PC-9 (cell line): ENCODE data around the gene SRGN. TPM values are rescaled to one million over a fixed set of nuclear protein-coding genes. Genes with fewer than 3 reads are reported as not detected.
A peak's percentile ranks its signal among the peaks of the same experiment; 100 is the strongest.

Source experiments
- BruUV-seq: library from RNA; stranded (reverse); fragments of 400-500 nt; replicated peaks from 2 replicates; lab custom pipeline; 2021; lab: Mats Ljungman, UMichigan
- CTCF ChIA-PET: fragments of 300-600 bp; sonication (Branson Sonifier 250); formaldehyde crosslinking; loops from one replicate; lab custom pipeline; 2022; ENCODE audit warnings: antibody characterized with exemption; lab: Charles Lee
- POLR2A ChIA-PET: fragments of 300-600 bp; sonication (Branson Sonifier 250); formaldehyde crosslinking; loops from one replicate; lab custom pipeline; 2022; ENCODE audit warnings: antibody characterized with exemption; ENCODE audit not compliant: unreplicated experiment; lab: Charles Lee
- DNase-seq, 2 experiments: peaks; one replicate each; pipeline versions ENCODE4 v3.0.0 to v3.0.0-alpha.2; 2015 to 2022; ENCODE audit warnings: mixed read lengths in 1 of 2
- H2AFZ ChIP-seq: fragments of 200-600 bp; sonication (generic); 2 replicates; pipeline ENCODE4 v1.8.1; 2017; ENCODE audit warnings: antibody characterized with exemption
- H3F3A ChIP-seq: fragments of 200-600 bp; sonication (generic); 2 replicates; pipeline ENCODE4 v1.8.1; 2017; ENCODE audit warnings: antibody characterized with exemption, mild to moderate bottlenecking, low read depth; ENCODE audit not compliant: insufficient read depth
- H3K27ac ChIP-seq: fragments of 200-600 bp; sonication (generic); 2 replicates; pipeline ENCODE4 v1.6.1; 2016; ENCODE audit warnings: mixed run types
- H3K27me3 ChIP-seq: fragments of 200-600 bp; sonication (generic); 2 replicates; pipeline ENCODE4 v1.6.1; 2016; ENCODE audit warnings: low read depth, mixed run types; ENCODE audit not compliant: insufficient read depth
- H3K36me3 ChIP-seq: fragments of 200-600 bp; sonication (generic); 2 replicates; pipeline ENCODE4 v1.6.1; 2016; ENCODE audit warnings: low read depth, mixed run types
- H3K4me1 ChIP-seq: fragments of 200-600 bp; sonication (generic); replicated peaks from 2 replicates; pipeline ENCODE4 v1.6.1; 2016; ENCODE audit warnings: mixed run types; ENCODE audit not compliant: insufficient read depth
- H3K4me2 ChIP-seq: fragments of 200-600 bp; sonication (generic); 2 replicates; pipeline ENCODE4 v1.6.1; 2017; ENCODE audit warnings: mixed run types
- H3K4me3 ChIP-seq: fragments of 200-600 bp; sonication (generic); 2 replicates; pipeline ENCODE4 v1.6.1; 2016; ENCODE audit warnings: mixed run types
- H3K79me2 ChIP-seq: fragments of 200-600 bp; sonication (generic); 2 replicates; pipeline ENCODE4 v1.6.1; 2017; ENCODE audit warnings: low read depth, mixed run types
- H3K9me2 ChIP-seq: fragments of 200-600 bp; sonication (generic); 2 replicates; pipeline ENCODE4 v1.8.1; 2017; ENCODE audit warnings: mild to moderate bottlenecking; ENCODE audit not compliant: insufficient read depth
- H3K9me3 ChIP-seq: fragments of 200-600 bp; sonication (generic); 2 replicates; pipeline ENCODE4 v1.8.1; 2016; ENCODE audit warnings: low read depth; ENCODE audit not compliant: insufficient read depth
- H4K20me1 ChIP-seq: fragments of 200-600 bp; sonication (generic); 2 replicates; pipeline ENCODE4 v1.8.1; 2017; ENCODE audit not compliant: insufficient read depth
- CTCF ChIP-seq: fragments of 200-600 bp; sonication (generic); conservative IDR thresholded peaks from 2 replicates; pipeline ENCODE4 v1.6.1; 2017; ENCODE audit warnings: mixed run types, antibody characterized with exemption, mild to moderate bottlenecking, moderate library complexity
- EZH2 ChIP-seq: fragments of 200-600 bp; sonication (generic); IDR thresholded peaks from 2 replicates; pipeline ENCODE4 v1.8.0; 2017; ENCODE audit warnings: antibody characterized with exemption, low read depth
- intact Hi-C: fragments of 100-400 bp; cut with micrococcal nuclease; formaldehyde crosslinking; loops from one replicate; pipeline ENCODE4 v1.10.0; 2022; ENCODE audit not compliant: unreplicated experiment
- total RNA-seq: library from RNA; stranded (reverse); gene quantifications from 2 replicates; pipeline ENCODE4 v1.2.3, GENCODE V29; 2021

SRGN gene
- total RNA-seq, 1 experiment from 2014 or later, result 58.9 TPM

GRCh38 chr10:69056536-69057260, 31.2 kb upstream of the SRGN start:
- H3K36me3 ChIP-seq, result no peaks in the 10 kb centered on the region
- H4K20me1 ChIP-seq, result no peaks in the 10 kb centered on the region
- no peak overlapping the region for H3K27ac ChIP-seq
- H3K79me2 ChIP-seq, result no peaks in the 10 kb centered on the region
- H3K4me1 ChIP-seq, result peaks cover 32% of the 10 kb centered on the region
- no TSS peak for BruUV-seq
- intact Hi-C loops, result no loop called here
- no peaks in the 10 kb centered on the region for H3K27me3 ChIP-seq
- no peak overlapping the region for H2AFZ ChIP-seq
- no peaks in the 10 kb centered on the region for H3K9me3 ChIP-seq
- no peak overlapping the region for H3K4me2 ChIP-seq
- no peak overlapping the region for H3K4me3 ChIP-seq
- TF ChIP-seq CTCF (no peak), EZH2 (no peak)
- peaks cover 25% of the 10 kb centered on the region for H3F3A ChIP-seq
- no peak for DNase-seq
- no peaks in the 10 kb centered on the region for H3K9me2 ChIP-seq
- ChIA-PET CTCF (interaction anchor here (0.6 kb wide), 1 partner anchor 656 kb away, joined by 3 read pairs; no protein-coding TSS in a partner anchor), POLR2A (no interaction called here)

DNA sequence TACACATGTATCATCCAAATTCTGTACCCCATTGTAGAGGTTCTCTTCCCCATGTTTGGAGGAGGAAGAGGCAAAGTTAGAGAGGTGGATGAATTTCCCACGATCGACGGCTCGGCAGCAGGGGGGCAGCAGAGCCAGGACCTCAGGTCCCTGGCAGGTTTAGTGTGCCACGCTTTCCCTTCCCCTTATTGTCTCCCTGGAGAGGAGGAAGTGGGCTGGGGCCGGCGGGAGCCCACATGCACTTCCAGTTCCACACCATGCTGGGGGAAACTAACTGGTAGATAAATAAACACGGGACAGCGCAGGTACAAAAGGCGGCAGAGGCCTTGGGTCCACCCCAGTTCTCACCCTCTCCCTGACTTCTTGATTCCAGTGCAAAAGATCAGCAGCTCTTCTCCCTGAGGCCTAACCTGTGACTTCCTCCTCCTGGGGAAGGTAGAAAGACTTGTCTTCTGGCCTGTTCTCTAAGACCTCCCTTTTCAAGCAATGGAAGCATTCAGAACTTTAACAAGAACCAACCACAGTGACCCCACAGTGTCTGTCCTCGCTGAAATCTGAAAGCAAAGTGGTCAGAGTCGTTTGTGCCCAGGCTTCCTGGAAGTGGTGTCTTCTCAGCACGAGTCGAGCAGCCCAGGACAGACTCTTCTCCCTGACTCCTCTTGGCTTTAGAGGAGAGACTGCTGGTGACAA, 30.5 kb upstream of the SRGN start:
- BruUV-seq, result no TSS peak
- H3K79me2 ChIP-seq, result no peaks in the 10 kb centered on the region
- POLR2A ChIA-PET, result no interaction called here
- H3K36me3 ChIP-seq, result no peaks in the 10 kb centered on the region
- H3K4me2 ChIP-seq, result peak overlapping the region; percentile 19; the same call in 1 of the 2 replicates
- H3K27ac ChIP-seq, result peak overlapping the region; percentile 51
- intact Hi-C loops, result no loop called here
- no peak overlapping the region for H3K4me3 ChIP-seq
- peak overlapping the region; percentile 54; the same call in 1 of the 2 replicates for H2AFZ ChIP-seq
- H3K9me3 ChIP-seq, result 0 out of 2 replicates have a peak, but pooled peaks cover 4% of the 10 kb centered on the region
- no peak for DNase-seq
- peaks cover 32% of the 10 kb centered on the region for H3F3A ChIP-seq
- CTCF ChIA-PET, result interaction anchor here (0.5 to 0.6 kb wide), 2 partner anchors 511 to 655 kb away, joined by 3 read pairs; no protein-coding TSS in a partner anchor
- no peaks in the 10 kb centered on the region for H3K9me2 ChIP-seq
- H4K20me1 ChIP-seq, result no peaks in the 10 kb centered on the region
- no peaks in the 10 kb centered on the region for H3K27me3 ChIP-seq
- TF ChIP-seq CTCF (no peak), EZH2 (no peak)
- H3K4me1 ChIP-seq, result peaks cover 39% of the 10 kb centered on the region

DNA sequence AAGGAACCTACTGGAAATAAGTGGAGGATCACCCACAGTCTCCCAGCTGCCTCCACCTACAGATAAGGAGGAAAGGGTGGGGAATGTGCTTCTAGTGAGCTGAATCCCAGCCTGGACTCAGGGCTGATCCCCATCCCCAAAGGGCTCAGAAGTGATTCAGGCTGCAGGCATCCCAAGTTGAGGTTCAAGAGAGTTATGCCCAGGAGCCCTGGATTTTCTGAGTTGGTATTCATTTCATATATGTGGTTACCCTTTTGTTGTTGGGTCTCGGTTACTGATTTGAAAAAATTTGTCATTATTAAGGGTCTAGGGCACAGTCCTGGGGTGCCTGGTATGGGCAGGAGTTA, 30.0 kb upstream of the SRGN start:
- Histone ChIP-seq H3K79me2 (no peaks in the 10 kb centered on the region), H3K4me2 (peak overlapping the region; percentile 19; the same call in 1 of the 2 replicates), H4K20me1 (no peaks in the 10 kb centered on the region), H3K4me3 (no peak overlapping the region), H3K4me1 (peaks cover 44% of the 10 kb centered on the region), H2AFZ (peak overlapping the region; percentile 54; the same call in 1 of the 2 replicates), H3K36me3 (no peaks in the 10 kb centered on the region), H3K9me3 (peaks cover 9% of the 10 kb centered on the region; the same call in 1 of the 2 replicates), H3K27me3 (no peaks in the 10 kb centered on the region), H3K9me2 (no peaks in the 10 kb centered on the region), H3K27ac (peak overlapping the region; percentile 51), H3F3A (peaks cover 38% of the 10 kb centered on the region)
- no peak for TF ChIP-seq CTCF
- TF ChIP-seq EZH2, result no peak
- peak; percentile 43 to 66 for DNase-seq
- no TSS peak for BruUV-seq
- POLR2A ChIA-PET, result no interaction called here
- intact Hi-C loops, result no loop called here
- CTCF ChIA-PET, result interaction anchor here (0.5 kb wide), 1 partner anchor 512 kb away, joined by 3 read pairs; no protein-coding TSS in a partner anchor
